Activated CD8-positive, alpha-beta memory T cell treated with anti-CD3 and anti-CD28 coated beads for 4 hours (primary cell): ENCODE data around the gene SDK1.

Experiments
- DNase-seq, 2 donors: peaks; one replicate each; pipeline ENCODE4 v3.0.0-alpha.2; 2020; ENCODE audit warnings: low read depth in 2 of 2

Gene SDK1

DNA sequence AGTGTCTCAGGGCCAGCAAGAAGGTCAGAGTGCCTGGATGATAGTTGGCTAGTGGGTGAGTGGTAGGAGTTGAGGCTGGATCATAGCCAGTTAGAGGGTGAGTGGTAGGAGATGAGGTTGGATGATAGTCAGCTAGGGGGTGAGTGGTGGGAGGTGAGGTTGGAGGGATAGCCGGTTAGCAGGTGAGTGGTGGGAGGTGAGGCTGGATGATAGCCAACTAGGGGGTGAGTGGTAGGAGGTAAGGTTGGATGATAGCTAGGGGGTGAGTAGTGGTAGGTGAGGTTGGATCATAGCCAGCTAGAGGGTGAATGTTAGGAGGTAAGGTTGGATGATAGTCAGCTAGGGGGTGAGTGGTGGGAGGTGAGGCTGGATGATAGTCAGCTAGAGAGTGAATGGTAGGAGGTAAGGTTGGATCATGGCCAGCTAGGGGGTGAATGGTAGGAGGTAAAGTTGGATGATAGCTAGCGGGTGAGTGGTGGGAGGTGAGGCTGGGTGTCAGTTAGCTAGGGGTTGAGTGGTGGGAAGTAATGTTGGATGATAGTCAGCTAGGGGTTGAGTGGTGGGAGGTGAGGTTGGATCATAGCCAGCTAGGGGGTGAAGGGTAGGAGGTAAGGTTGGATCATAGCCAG, 226.6 kb downstream of the SDK1 start:
- no peak for DNase-seq

DNA sequence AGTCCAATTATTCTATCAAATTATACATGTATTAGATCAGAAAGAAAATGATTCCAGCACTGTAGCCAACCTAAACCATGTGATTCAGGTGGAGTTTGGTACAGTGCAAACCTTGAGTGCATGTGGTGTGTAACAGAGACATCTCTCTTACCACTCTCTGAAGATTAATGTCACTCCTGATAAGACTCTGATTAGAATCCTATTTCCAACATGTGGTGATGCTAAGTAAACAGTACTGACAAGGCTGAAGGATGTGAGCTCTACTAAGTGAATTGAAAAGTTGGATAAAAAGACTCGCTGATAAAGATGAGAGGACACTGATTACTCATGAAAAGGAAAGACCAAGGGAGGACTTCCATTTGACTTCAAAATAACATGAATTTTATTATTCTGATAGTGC, 232.0 kb downstream of the SDK1 start:
- DNase-seq, result no peak

DNA sequence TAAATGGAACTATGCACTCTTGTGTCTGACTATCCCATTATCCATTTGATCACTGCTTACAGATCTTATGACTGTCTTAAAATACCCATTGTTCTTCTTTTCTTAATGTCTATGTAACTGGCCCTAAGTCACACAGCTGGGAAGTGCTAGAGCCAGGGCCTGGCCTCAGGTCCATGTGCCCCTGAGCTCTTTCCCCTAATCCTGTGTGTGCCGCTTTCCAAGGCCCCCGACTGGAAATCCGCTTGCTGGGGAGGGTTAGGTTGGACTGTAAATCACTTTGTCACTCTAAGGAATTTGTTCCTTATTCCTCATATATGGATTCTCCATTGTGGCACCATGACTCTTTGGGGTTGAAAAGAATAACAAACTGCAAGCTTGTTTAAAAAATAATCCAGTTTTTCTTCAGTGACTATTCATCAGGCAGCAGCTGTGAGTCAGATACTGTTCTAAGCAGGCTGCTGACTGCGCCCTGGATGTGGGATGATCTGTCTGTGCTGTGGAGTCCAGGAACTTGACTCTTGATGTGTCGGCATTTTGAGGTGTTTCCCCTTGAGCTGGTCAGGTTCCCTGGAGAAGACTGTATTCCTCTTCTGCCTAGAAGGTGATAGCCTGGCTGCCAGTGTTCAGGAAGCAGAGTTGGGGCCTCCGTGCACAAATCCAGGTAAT, 236.3 kb downstream of the SDK1 start:
- DNase-seq, result no peak

DNA sequence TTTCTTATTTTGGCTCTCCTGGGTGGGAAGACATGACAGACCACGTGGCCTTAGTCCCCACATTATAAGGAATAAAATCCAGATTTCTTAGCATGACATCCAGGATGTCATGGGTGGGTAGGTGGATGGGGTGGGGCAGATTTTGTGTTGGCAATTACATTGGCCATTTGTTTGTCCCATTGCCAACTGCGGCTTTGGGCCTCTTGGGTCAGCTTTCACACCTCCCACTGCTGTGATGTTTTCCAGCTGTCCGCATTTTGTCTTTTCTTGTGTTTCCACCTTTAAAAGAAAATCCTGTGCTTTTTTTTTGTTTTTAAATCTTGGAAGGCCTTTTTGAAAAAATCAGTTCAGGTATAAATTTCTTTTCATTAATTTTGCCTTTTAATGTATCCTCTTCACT, 237.0 kb downstream of the SDK1 start:
- no peak for DNase-seq

DNA sequence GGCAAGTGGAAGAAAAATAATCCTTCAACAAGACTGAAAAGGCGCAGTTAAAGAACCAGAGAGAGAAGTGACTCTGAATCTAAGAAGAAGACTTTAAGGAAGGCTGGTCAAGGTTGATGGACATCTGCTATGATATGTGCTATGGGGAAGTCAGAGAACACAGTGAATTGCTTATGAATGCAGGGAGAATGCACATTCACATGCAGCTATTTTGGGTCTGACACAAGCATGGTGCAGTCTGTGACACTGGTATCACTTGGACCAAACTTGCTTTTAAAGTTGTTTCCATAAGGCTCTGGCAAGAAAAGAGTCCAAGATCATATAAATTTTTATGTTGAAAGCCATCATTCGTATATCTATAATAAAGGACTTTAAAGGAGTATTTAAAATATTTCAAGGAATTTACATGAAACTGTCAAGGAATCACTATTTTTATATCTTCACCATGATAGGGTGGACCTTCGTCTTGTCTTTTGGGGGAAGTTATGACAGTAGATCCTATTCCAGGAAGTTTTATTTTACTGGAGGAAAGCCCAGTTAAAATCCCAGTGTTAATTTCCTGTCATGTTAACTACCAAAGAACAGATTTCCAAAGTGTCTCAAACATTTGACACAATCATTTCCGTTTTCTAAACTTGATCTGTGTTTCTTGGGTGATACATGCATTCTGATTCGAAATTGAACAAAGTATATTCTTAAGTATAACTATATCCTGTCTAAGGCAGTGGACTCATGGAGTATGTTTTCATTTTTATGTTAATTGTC, 239.6 kb downstream of the SDK1 start:
- DNase-seq, result no peak

DNA sequence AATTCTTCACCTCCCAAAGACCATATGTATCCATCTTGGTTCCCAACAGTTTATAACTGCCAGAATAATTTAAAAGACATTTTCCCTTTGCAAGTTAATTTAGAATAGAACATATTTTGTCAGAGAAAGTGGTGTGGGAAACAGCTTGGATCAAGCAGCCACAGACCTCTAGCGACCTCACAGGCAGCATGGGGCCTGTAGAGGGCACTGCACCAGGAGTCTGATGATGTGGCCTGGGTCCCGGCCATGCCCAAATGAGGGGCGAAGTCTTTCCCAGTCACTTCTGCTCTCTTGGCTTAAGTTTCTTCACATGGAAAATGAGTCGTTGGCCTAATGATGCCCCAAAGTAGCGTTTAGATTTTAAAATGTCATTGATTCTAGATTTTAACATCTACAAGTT, 243.2 kb downstream of the SDK1 start:
- no peak for DNase-seq

DNA sequence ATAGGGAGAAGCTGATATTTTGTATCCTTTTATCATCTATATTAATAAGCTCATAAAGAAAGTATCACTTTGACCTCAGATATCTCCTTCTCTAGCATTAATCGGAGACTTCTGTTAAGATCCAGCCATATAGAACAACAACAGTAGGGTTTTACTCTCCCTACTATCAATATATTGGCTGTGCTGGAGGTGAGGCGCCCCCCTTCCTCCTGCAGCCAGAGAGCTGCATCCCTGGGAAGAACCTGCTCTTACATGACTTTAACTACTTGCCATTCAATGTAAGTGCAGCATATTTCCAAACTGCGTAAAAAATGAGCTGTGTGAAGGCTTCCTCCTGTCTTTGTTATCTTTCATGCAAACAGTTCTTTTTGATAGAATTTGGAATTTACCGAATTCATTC, 247.8 kb downstream of the SDK1 start:
- DNase-seq, result no peak

DNA sequence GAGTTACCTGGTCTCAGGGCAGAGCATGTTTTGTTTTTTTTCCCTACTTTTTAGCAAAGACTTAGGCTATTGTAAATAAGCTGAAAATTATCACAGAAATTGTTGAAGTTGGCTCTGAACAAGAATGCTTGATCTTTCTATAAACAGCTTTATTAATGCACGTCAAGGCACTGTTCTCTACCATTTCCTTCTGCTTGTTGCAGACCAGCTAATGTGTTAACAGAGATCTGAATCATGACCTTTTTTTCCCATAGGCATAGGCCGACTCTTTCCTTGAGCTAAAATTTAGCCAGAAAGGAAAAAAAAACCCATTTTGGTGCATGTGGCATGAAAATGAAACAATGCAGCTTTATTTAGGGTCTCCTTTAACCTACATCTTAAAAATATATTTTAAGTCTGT, 248.5 kb downstream of the SDK1 start:
- no peak for DNase-seq

DNA sequence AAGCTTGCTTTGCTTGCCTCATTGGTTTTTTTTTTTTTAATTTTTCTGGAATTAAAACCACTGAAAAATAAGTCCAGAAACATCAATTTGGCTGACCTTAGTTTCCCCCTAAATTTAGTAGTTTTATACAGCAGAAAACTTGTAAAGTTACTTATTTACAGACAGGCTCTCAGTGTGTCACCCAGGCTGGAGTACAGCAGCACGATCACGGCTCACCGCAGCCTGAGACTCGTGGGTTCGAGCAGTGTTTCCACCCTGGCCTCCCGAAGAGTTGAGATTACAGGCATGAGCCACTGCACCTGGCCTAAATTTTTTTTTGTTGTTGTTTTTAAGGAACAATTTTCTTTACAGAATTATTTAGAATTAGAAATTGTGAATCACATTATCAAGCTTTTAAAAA, 250.5 kb downstream of the SDK1 start:
- no peak for DNase-seq

DNA sequence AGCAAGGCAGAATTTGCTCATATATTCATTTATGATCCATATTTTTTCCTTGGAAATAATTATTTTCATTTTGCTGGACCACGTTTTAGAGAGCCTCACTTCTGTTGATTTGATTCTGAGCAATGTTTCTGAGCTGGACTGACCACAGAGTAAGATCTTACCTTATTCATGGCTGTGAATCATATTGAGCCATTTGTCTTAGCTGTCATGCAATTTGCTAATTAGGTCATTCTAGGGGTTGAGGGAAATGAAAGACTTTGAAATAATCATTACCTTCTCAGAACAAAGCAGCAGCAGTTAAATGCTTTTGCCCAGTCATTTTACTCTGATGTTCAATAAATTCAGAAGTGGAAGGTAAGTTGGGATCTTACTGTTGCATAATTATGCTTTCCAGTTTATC, 251.4 kb downstream of the SDK1 start:
- DNase-seq, result no peak

DNA sequence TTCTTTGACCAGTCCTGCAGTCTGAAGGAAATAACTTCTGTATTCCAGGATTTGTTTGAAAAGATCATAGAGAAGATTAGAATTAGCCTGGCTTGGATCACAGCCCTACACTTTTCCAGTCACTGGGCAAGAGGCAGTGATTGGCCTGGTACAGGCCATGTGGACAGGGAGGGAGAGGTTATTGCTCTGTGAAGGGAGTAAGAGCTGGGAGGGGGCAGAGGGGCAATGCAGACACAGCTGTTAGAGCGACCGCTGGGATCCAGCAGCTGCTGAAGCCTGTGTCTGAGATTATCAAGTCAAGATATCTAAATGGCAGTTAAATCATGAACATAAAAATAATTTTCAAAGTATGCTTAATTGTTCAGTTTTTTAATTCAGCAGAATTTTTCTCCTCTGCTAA, 257.3 kb downstream of the SDK1 start:
- DNase-seq, result no peak

DNA sequence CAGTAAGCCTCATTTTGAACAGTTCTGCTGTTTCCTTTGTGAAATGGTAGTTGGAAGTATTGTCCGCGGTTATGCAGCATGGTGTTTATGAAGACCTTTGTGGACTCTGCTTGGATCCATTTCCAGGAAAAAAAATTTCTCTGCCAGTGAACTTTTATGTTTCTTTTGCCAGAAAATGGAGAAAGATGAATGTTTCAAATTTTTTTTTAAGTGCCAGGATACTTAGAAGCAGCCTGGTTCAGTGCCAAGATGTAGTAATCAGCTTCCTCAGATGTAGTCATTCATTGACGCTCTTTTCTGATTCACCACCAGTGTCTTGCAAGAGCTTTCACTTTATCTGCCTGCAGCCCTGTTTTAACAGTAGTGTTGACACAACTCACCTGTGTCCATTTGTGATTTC, 258.2 kb downstream of the SDK1 start:
- no peak for DNase-seq

DNA sequence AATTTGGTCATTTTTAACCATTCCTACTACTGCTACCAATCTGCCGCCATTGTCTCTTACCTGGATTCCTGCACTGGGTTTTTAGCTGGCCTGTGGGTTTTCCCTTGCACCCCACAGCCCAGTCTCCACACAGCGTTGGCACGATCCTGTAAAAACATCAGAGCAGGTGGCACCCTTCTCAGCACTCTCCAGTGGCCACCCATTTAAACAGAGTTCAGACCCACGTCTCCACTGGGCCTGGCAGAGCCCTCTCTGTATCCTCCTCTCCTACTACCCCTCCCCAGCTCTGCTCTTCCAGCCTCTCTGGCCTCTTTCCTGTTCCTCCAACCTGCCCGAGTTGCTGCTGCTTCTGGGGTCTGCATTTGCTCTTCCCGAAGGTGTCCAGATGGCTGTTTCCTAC, 259.4 kb downstream of the SDK1 start:
- DNase-seq, result no peak

DNA sequence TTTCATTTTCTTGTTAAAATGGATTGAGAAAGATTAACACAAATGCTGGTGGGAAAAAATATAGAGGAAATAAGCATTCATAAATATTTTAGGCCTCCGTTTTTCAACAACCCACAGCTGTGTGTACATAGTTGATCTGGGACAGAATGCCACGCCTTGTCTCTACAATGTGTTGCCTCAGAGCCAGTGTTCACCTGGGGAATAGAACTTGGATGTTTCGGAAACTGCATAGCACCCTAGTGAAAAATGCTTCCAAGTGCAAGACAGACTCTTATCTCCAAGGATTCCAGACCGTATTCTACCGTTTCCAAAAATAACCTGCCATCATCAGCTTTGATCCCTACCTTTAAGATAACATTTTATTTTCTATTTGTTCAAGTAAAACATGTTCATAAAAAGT, 260.9 kb downstream of the SDK1 start:
- DNase-seq, result no peak

DNA sequence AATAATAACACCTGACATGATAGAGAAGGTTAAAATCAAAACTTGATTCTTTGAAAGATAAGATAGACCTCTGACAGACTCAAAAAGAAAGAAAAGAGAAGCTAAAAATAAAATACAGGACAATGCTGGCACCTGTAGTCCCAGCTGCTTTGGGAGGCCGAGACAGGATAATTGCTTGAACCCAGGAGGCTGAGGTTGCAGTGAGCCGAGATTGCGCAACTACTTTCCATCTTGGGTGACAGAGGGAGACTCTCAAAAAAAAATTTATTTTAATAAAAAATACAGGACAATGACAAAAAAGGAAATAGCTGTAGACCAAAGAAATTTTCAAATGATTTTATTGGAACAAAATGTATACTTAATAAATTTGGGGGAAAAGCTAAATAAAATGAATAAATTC, 263.2 kb downstream of the SDK1 start:
- no peak for DNase-seq

DNA sequence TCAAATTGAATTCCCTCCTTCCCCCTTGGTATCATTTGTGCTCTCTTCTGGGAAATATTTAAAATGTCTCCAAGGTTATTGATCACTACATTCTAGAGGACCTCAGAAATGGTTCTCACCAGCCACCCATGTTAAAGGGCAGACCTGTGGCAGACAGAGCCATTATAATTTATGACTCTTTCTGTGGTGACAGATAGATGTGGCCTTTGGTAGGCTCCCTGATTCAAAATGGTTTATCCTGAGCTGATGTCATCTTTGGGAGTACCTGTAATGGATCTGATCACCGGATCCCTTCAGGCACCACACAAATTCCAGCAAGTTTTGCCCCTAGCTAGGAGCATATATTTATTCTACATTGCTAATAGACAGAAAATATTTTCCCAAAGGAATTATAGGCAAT, 267.5 kb downstream of the SDK1 start:
- no peak for DNase-seq

DNA sequence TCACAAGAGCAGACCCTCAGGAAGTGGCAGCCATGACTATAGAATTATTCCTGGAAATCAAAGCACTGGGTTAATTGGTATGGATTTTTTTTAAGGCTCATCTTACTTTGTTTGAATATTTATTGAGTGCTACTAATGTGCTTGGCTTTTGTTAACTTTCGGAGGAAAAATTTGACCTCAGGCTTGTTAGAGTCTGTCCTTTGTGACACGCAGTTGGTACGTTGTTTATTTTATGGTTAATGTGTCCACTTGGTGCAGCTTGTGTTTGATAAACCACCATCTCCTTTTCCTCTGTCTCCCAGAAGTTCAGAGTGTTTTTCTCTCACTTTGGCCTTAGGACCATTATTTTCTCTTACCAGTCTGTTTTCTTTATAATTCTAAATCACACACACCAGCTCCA, 268.6 kb downstream of the SDK1 start:
- DNase-seq, result no peak

DNA sequence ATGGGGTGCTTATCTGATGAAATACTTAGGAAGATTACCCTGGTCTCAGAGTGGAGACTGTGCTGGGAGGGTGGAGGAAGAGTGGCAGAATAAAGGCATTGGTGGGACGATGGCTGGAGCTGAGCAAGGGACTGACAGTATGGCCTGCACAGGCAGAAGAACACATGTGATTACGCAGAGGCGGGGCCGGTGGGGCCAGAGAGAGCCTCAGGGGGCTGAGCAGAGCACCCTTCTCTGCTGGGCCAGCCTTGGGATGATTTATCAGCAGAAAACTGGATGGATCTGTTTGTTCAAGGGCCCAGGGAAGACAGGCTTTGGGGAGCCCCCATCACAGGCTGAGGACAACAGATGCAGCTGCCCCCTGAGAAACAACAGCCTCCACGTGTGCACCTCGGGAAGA, 272.1 kb downstream of the SDK1 start:
- no peak for DNase-seq

DNA sequence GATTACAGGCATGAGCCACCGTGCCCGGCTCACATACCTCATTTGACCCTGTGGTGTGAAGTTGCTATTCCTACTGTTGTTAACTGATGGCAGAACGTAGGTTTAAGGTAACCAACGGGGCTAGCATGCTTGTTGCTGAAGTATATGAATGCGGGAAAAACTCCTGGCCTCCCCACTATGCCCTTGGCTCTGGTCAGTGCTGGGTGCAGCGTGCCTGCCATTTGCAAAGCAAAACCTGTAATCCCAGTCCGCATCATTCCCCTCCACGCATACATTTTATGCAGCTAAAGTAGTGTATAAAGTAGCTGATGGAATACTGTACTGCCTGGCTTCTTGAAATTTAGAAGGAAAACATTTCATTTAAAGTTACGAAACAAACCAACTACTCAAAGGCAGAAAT, 273.3 kb downstream of the SDK1 start:
- no peak for DNase-seq

DNA sequence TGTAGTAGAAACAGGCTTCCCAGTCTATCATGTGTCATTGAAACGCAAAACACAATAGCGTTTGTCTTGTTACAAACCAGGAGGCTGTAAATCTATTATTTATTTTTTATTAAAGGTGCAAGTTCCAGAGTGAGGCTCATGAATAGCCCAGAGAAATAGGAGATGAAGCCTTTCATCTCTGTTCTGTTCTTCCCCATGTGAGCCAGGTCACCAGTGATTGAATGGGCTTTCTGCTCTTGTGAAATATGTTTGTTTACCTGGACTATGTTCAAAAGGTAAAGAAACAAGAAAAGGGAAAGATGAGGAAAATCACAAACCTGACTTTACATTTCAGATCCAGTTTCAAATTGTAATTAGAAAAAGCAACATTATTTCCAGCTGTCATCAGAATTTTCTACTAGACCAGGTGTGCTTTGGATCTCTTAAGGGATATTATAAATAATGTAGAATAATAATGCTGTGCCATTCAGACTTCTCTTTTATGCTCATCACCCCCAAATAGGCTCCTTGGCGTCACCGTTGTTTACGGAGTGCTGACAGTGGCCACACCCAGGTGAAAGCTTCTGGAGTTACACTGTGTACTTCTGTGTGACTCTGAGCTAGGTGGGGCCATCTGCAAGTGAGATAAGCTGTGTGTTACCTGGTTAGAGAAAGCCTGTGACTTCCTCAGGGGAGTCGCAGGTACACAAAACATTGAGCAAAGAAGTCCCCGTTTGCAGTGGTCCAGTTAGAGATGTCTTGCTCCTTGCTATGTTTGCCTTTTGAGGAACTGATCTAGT, 274.9 kb downstream of the SDK1 start:
- DNase-seq, result no peak

DNA sequence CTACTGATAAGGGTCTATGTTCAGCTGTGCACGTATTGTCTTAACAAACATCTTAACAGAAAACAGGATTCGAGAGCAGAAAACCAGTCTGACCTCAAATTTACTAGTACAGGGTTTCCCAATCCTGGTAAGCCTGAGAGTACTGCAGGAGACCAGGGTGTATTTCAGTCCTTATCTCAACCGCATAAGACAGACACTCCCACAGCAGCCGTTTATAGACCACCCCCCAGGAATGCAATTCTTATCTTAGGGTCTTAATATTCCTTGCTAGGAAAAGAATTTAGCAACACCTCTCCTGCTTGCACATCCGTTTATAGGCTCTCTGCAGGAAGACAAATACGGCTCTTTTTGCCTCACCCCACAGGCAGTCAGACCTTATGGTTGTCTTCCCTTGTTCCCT, 277.3 kb downstream of the SDK1 start:
- no peak for DNase-seq

DNA sequence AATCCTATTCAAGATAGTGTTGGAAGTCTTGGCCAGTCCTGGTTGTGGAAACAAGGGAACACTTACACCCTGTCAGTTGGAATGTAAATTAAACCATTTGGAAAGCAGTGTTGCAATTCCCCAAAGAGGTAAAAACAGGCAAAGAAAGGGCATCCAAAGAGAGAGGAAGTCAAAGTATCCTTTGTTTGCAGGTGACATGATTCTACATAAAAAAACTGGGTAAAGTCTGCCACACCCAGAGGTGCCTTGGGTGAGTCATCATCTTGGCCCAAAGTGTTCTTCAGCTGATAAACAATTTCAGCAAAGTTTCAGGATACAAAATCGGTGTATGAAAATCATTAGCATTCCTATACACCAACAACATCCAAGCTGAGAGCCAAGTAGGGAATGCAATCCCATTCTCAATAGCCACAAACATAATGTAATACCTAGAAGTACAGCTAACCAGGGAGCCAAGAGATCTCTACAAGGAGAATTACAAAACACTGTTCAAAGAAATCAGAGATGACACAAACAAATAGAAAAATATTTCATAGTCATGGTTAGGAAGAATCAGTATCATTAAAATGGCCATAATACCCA, 278.7 kb downstream of the SDK1 start:
- DNase-seq, result no peak
